ENCODE data around the gene SHISA4. TPM values are rescaled to one million over a fixed set of nuclear protein-coding genes. Genes with fewer than 3 reads are reported as not detected.
"Not testable (repeated sequence)": the region's sequence is repeated elsewhere in the genome, so short reads cannot be mapped to it uniquely, and the experiment has no call there.

The SHISA4 gene
- total RNA-seq, result 7.8 TPM
- long read RNA-seq, partial matches to known transcripts, result 4 of 12 reads
- long read RNA-seq, other reads (novel, unspliced or antisense), result 3 of 12 reads

GRCh38 chr1:201888282-201889089 is at the start of gene SHISA4:
TSS of gene SHISA4 (plus strand) at chr1:201888898. CDS start at chr1:201888995, 97 bp downstream.
- no peaks in the 10 kb centered on the region for H3K27me3 ChIP-seq (ENCODE audit: low read depth)
- intact Hi-C loops (cut with DNase I), result no loop called here
- peak within 1 kb of the TSS; percentile 60 for H3K27ac ChIP-seq
- H3K4me3 ChIP-seq, result peak within 1 kb of the TSS; percentile 85
- H3K9me3 ChIP-seq, result no peaks in the 10 kb centered on the region
- H3K36me3 ChIP-seq, result no peaks in the 10 kb centered on the region
- TF ChIP-seq CTCF (IDR thresholded peaks at IDR 0.05), result no peak
- DNase-seq, result peak; percentile 88
- peak; percentile 91 to 94 for ATAC-seq
- H3K4me1 ChIP-seq, result peaks cover 33% of the 10 kb centered on the region

GRCh38 chr1:201839089-201839488 is 49.6 kb upstream of the SHISA4 start:
- H3K4me1 ChIP-seq, result peaks cover 19% of the 10 kb centered on the region
- H3K27ac ChIP-seq; DNase-seq; ATAC-seq; H3K27me3 ChIP-seq (ENCODE audit: low read depth); H3K4me3 ChIP-seq; intact Hi-C loops (cut with DNase I); H3K9me3 ChIP-seq: not testable (repeated sequence)
- peaks cover 16% of the 10 kb centered on the region for H3K36me3 ChIP-seq

- TF ChIP-seq CTCF (IDR thresholded peaks at IDR 0.05), result no peak
- H3K27ac ChIP-seq, result no peak overlapping the region
- H3K27me3 ChIP-seq (ENCODE audit: low read depth), result no peaks in the 10 kb centered on the region
- DNase-seq, result no peak
- H3K9me3 ChIP-seq, result no peaks in the 10 kb centered on the region
- no peak overlapping the region for H3K4me3 ChIP-seq
- H3K4me1 ChIP-seq, result peaks cover 19% of the 10 kb centered on the region
- intact Hi-C loops (cut with DNase I), result no loop called here
- ATAC-seq, result no peak
- peaks cover 10% of the 10 kb centered on the region for H3K36me3 ChIP-seq
Measured at GRCh38 chr1:201840055-201840454, 48.6 kb upstream of the SHISA4 start.

- peaks cover 5% of the 10 kb centered on the region for H3K36me3 ChIP-seq
- DNase-seq (no peak), ATAC-seq (no peak)
- no peak overlapping the region for H3K27ac ChIP-seq
- H3K9me3 ChIP-seq, result no peaks in the 10 kb centered on the region
- H3K4me1 ChIP-seq, result peaks cover 19% of the 10 kb centered on the region
- intact Hi-C loops (cut with DNase I), result no loop called here
- no peak for TF ChIP-seq CTCF (IDR thresholded peaks at IDR 0.05)
- no peak overlapping the region for H3K4me3 ChIP-seq
- H3K27me3 ChIP-seq (ENCODE audit: low read depth), result no peaks in the 10 kb centered on the region
Measured at GRCh38 chr1:201840490-201840889, 48.2 kb upstream of the SHISA4 start.

- H3K9me3 ChIP-seq, result no peaks in the 10 kb centered on the region
- ATAC-seq (no peak), DNase-seq (no peak)
- no peak overlapping the region for H3K4me3 ChIP-seq
- H3K36me3 ChIP-seq, result no peaks in the 10 kb centered on the region
- intact Hi-C loops (cut with DNase I), result no loop called here
- no peak overlapping the region for H3K27ac ChIP-seq
- TF ChIP-seq CTCF (IDR thresholded peaks at IDR 0.05), result no peak
- H3K27me3 ChIP-seq (ENCODE audit: low read depth), result no peaks in the 10 kb centered on the region
- H3K4me1 ChIP-seq, result peaks cover 19% of the 10 kb centered on the region
Measured at GRCh38 chr1:201841265-201841912, 47.3 kb upstream of the SHISA4 start.

Measured in lower lobe of right lung (tissue), 2 donors.